MG63 (cell line): ENCODE measurements around the gene ISG20L2. TPM values are rescaled to one million over a fixed set of nuclear protein-coding genes. Genes with fewer than 3 reads are reported as not detected.

Source experiments
- DNase-seq: peaks from one replicate; pipeline ENCODE4 v3.0.0-alpha.2; 2020
- H3K27me3 ChIP-seq: fragments of 250-450 bp; sonication (Bioruptor Pico); 2 replicates; pipeline ENCODE4 v1.5.1; 2020; ENCODE audit warnings: mild to moderate bottlenecking, moderate library complexity
- H3K36me3 ChIP-seq: fragments of 250-450 bp; sonication (Bioruptor Pico); 2 replicates; pipeline ENCODE4 v1.5.1; 2020; ENCODE audit warnings: mild to moderate bottlenecking, moderate library complexity
- H3K4me3 ChIP-seq: fragments of 250-450 bp; sonication (Bioruptor Pico); 2 replicates; pipeline ENCODE4 v1.5.1; 2020; ENCODE audit warnings: mild to moderate bottlenecking, moderate library complexity
- H3K9me3 ChIP-seq: fragments of 250-450 bp; sonication (Bioruptor Pico); 2 replicates; pipeline ENCODE4 v1.5.1; 2020; ENCODE audit warnings: mild to moderate bottlenecking, moderate library complexity
- total RNA-seq: library from RNA; depleted of rRNA; stranded (reverse); fragments of >200 nt; shearing (Covaris generic); gene quantifications from 2 replicates; pipeline ENCODE4 v1.2.3, GENCODE V29; 2014; ENCODE audit warnings: low replicate concordance

Gene ISG20L2
- total RNA-seq, 1 experiment from 2014 or later = 15.6 TPM

- H3K36me3 ChIP-seq = peaks cover 85% of the 10 kb centered on the region
- DNase-seq = peak; percentile 98
- H3K9me3 ChIP-seq = no peaks in the 10 kb centered on the region
- H3K4me3 ChIP-seq = peak overlapping the region; percentile 89
- H3K27me3 ChIP-seq = no peaks in the 10 kb centered on the region
Measured at GRCh38 chr1:156746728-156747631, 18.4 kb upstream of the ISG20L2 start.

- Histone ChIP-seq H3K36me3 (peaks cover 91% of the 10 kb centered on the region), H3K27me3 (no peaks in the 10 kb centered on the region), H3K9me3 (no peaks in the 10 kb centered on the region), H3K4me3 (peak overlapping the region; percentile 89)
- no peak for DNase-seq
Measured at GRCh38 chr1:156746406-156746727, 17.8 kb upstream of the ISG20L2 start.

GRCh38 chr1:156745881-156746280, 17.3 kb upstream of the ISG20L2 start:
- Histone ChIP-seq H3K9me3 (no peaks in the 10 kb centered on the region), H3K36me3 (peaks cover 88% of the 10 kb centered on the region), H3K27me3 (no peaks in the 10 kb centered on the region), H3K4me3 (peak overlapping the region; percentile 89)
- DNase-seq = no peak

GRCh38 chr1:156744786-156745419, 16.3 kb upstream of the ISG20L2 start:
- no peaks in the 10 kb centered on the region for H3K9me3 ChIP-seq
- no peak for DNase-seq
- peaks cover 90% of the 10 kb centered on the region for H3K36me3 ChIP-seq
- H3K27me3 ChIP-seq = no peaks in the 10 kb centered on the region
- H3K4me3 ChIP-seq = no peak overlapping the region

- no peak overlapping the region for H3K4me3 ChIP-seq
- DNase-seq = no peak
- H3K9me3 ChIP-seq = no peaks in the 10 kb centered on the region
- no peaks in the 10 kb centered on the region for H3K27me3 ChIP-seq
- H3K36me3 ChIP-seq = peaks cover 88% of the 10 kb centered on the region
Measured at GRCh38 chr1:156744344-156744743, 15.8 kb upstream of the ISG20L2 start.

GRCh38 chr1:156743367-156744302, 15.1 kb upstream of the ISG20L2 start:
- DNase-seq = no peak
- H3K27me3 ChIP-seq = no peaks in the 10 kb centered on the region
- no peaks in the 10 kb centered on the region for H3K9me3 ChIP-seq
- H3K36me3 ChIP-seq = peaks cover 88% of the 10 kb centered on the region
- H3K4me3 ChIP-seq = no peak overlapping the region

GRCh38 chr1:156742801-156743200, 14.2 kb upstream of the ISG20L2 start:
- no peaks in the 10 kb centered on the region for H3K9me3 ChIP-seq
- H3K36me3 ChIP-seq = peaks cover 88% of the 10 kb centered on the region
- DNase-seq = no peak
- no peak overlapping the region for H3K4me3 ChIP-seq
- H3K27me3 ChIP-seq = no peaks in the 10 kb centered on the region

- Histone ChIP-seq H3K9me3 (no peaks in the 10 kb centered on the region), H3K36me3 (peaks cover 90% of the 10 kb centered on the region), H3K4me3 (no peak overlapping the region), H3K27me3 (no peaks in the 10 kb centered on the region)
- DNase-seq = no peak
Measured at GRCh38 chr1:156742017-156742416, 13.5 kb upstream of the ISG20L2 start.

GRCh38 chr1:156741481-156741983, 13.0 kb upstream of the ISG20L2 start:
- peak overlapping the region; percentile 25 for H3K4me3 ChIP-seq
- H3K9me3 ChIP-seq = no peaks in the 10 kb centered on the region
- no peaks in the 10 kb centered on the region for H3K27me3 ChIP-seq
- DNase-seq = no peak
- peaks cover 91% of the 10 kb centered on the region for H3K36me3 ChIP-seq

- peaks cover 90% of the 10 kb centered on the region for H3K36me3 ChIP-seq
- peak; percentile 99 for DNase-seq
Measured at GRCh38 chr1:156740741-156741480, 12.3 kb upstream of the ISG20L2 start, which contains the start of gene MRPL24. Gene MRPL24 (minus strand): TSS chr1:156741088. CDS start chr1:156738704, 2,384 bp downstream.

GRCh38 chr1:156740237-156740740, 11.7 kb upstream of the ISG20L2 start:
- no peaks in the 10 kb centered on the region for H3K27me3 ChIP-seq
- no peak for DNase-seq
- peaks cover 88% of the 10 kb centered on the region for H3K36me3 ChIP-seq
- H3K4me3 ChIP-seq = peak overlapping the region; percentile 68
- H3K9me3 ChIP-seq = no peaks in the 10 kb centered on the region

More at GRCh38 chr1:156740741-156741480, 12.3 kb upstream of the ISG20L2 start, which contains the start of gene MRPL24:
- H3K27me3 ChIP-seq = no peaks in the 10 kb centered on the region
- peak within 1 kb of the TSS; percentile 68 for H3K4me3 ChIP-seq
- no peaks in the 10 kb centered on the region for H3K9me3 ChIP-seq

- Histone ChIP-seq H3K9me3 (no peaks in the 10 kb centered on the region), H3K36me3 (peaks cover 83% of the 10 kb centered on the region), H3K4me3 (no peak overlapping the region), H3K27me3 (no peaks in the 10 kb centered on the region)
- no peak for DNase-seq
Measured at GRCh38 chr1:156738916-156739315, 10.3 kb upstream of the ISG20L2 start.

- Histone ChIP-seq H3K9me3 (no peaks in the 10 kb centered on the region), H3K36me3 (peaks cover 78% of the 10 kb centered on the region)
- DNase-seq = no peak
Measured at GRCh38 chr1:156738407-156738806, 9.8 kb upstream of the ISG20L2 start.

GRCh38 chr1:156733989-156734584, 5.5 kb upstream of the ISG20L2 start:
- no peak for DNase-seq
- Histone ChIP-seq H3K4me3 (no peak overlapping the region), H3K9me3 (no peaks in the 10 kb centered on the region), H3K27me3 (no peaks in the 10 kb centered on the region), H3K36me3 (peaks cover 40% of the 10 kb centered on the region)

More at GRCh38 chr1:156738407-156738806, 9.8 kb upstream of the ISG20L2 start:
- Histone ChIP-seq H3K4me3 (no peak overlapping the region), H3K27me3 (no peaks in the 10 kb centered on the region)

GRCh38 chr1:156727926-156728598, 504 bp downstream of the ISG20L2 start, which contains the start of gene METTL25B:
Gene METTL25B (plus strand): TSS chr1:156728469. CDS start chr1:156729105, 636 bp downstream.
- Histone ChIP-seq H3K9me3 (no peaks in the 10 kb centered on the region), H3K36me3 (peaks cover 44% of the 10 kb centered on the region), H3K4me3 (peak within 1 kb of the TSS; percentile 81), H3K27me3 (no peaks in the 10 kb centered on the region)
- peak; percentile 88 for DNase-seq
